ENCODE results near the gene FKBP5.

Gene FKBP5

DNA sequence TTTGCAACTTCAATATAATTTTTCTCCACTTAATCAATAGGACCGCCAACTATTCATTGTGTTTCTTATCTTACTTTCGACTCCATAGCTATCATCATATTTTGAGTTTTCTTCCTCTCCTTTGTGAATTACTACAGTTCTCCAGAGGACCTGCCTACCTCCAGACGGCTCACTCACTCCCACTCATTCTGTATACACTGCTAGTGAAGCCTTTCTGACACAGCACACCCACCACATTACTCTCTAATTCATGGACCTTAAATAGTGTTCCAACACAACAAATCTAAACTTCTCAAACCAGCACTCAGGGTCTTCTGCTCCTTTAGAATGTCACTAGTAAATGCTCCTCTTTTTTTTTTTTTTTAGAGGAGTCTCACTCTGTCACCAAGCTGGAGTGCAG lies 23.8 kb downstream of the FKBP5 start:
- ATAC-seq (replicated peaks; ENCODE audit: extremely low read depth, poor library complexity, severe bottlenecking): no peak
- H3K9me3 Mint-ChIP-seq: no peaks in the 10 kb centered on the region

GRCh38 chr6:35663447-35664235 lies 25.1 kb downstream of the FKBP5 start:
- Mint-ChIP-seq H3K27ac (ENCODE audit: low read depth) (no peak overlapping the region), H3K27me3 (no peaks in the 10 kb centered on the region), H3K4me3 (no peak overlapping the region), H3K36me3 (ENCODE audit: insufficient read depth) (no peaks in the 10 kb centered on the region), H3K9me3 (no peaks in the 10 kb centered on the region), H3K4me1 (peaks cover 6% of the 10 kb centered on the region)
- DNase-seq (ENCODE audit: low spot score in 2 of 2): no peak
- peak; percentile 69 for ATAC-seq (replicated peaks; ENCODE audit: extremely low read depth, poor library complexity, severe bottlenecking)

More for the DNA sequence above, 23.8 kb downstream of the FKBP5 start:
- Mint-ChIP-seq H3K36me3 (ENCODE audit: insufficient read depth) (no peaks in the 10 kb centered on the region), H3K4me3 (no peak overlapping the region), H3K4me1 (peaks cover 17% of the 10 kb centered on the region), H3K27ac (ENCODE audit: low read depth) (no peak overlapping the region), H3K27me3 (no peaks in the 10 kb centered on the region)
- DNase-seq (ENCODE audit: low spot score in 2 of 2): no peak

- Mint-ChIP-seq H3K4me3 (no peak overlapping the region), H3K27me3 (no peaks in the 10 kb centered on the region), H3K27ac (ENCODE audit: low read depth) (no peak overlapping the region), H3K36me3 (ENCODE audit: insufficient read depth) (no peaks in the 10 kb centered on the region), H3K4me1 (peaks cover 2% of the 10 kb centered on the region), H3K9me3 (no peaks in the 10 kb centered on the region)
- ATAC-seq (replicated peaks; ENCODE audit: extremely low read depth, poor library complexity, severe bottlenecking) (no peak), DNase-seq (ENCODE audit: low spot score in 2 of 2) (no peak)
Measured at GRCh38 chr6:35662999-35663398, 25.7 kb downstream of the FKBP5 start.

DNA sequence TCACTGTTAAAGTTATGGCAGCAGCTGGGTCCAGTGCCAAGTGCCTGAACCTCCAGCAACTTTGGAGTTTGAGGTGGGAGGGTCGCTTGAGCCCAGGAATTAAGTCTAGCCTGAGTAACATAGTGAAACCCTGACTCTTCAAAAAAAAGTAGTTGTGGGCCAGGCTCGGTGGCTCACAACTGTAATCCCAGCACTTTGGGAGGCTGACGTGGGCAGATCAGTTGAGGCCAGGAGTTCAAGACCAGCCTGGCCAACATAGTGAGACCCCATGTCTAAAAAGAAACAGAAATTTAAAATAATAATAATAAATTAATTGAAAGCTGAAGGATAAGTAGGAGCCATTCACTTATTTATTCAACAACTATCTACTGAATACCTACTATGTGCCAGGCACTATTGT lies 33.8 kb downstream of the FKBP5 start:
- Mint-ChIP-seq H3K27ac (ENCODE audit: low read depth) (no peak overlapping the region), H3K9me3 (no peaks in the 10 kb centered on the region), H3K4me1 (peaks cover 6% of the 10 kb centered on the region), H3K4me3 (no peak overlapping the region), H3K36me3 (ENCODE audit: insufficient read depth) (peaks cover 2% of the 10 kb centered on the region), H3K27me3 (no peaks in the 10 kb centered on the region)
- ATAC-seq (replicated peaks; ENCODE audit: extremely low read depth, poor library complexity, severe bottlenecking) (no peak), DNase-seq (ENCODE audit: low spot score in 2 of 2) (no peak)

GRCh38 chr6:35651244-35651643 lies 37.5 kb downstream of the FKBP5 start:
- no peak overlapping the region for H3K27ac Mint-ChIP-seq (ENCODE audit: low read depth)
- H3K9me3 Mint-ChIP-seq: no peaks in the 10 kb centered on the region
- DNase-seq (ENCODE audit: low spot score in 2 of 2) (no peak), ATAC-seq (replicated peaks; ENCODE audit: extremely low read depth, poor library complexity, severe bottlenecking) (no peak)
- no peak overlapping the region for H3K4me3 Mint-ChIP-seq
- no peaks in the 10 kb centered on the region for H3K36me3 Mint-ChIP-seq (ENCODE audit: insufficient read depth)
- H3K4me1 Mint-ChIP-seq: peaks cover 26% of the 10 kb centered on the region
- H3K27me3 Mint-ChIP-seq: no peaks in the 10 kb centered on the region

DNA sequence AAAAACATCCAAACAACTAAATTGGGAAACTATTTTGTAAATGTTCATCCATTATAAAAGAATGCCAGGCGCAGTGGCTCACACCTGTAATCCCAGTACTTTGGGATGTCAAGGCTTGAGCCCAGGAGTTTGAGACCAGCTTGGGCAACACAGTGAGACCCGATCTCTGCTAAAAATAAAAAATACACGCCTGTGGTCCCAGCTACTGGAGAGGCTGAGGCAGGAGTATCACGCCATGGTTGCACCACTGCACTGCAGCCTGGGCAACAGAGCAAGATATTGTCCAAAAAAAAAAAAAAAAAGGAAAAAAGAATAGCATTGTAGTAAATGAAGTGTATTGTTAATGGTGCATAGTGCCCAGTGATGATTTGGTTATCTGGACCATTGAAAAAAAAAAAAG lies 38.7 kb downstream of the FKBP5 start:
- peaks cover 31% of the 10 kb centered on the region for H3K4me1 Mint-ChIP-seq
- DNase-seq (ENCODE audit: low spot score in 2 of 2): no peak
- H3K36me3 Mint-ChIP-seq (ENCODE audit: insufficient read depth): peaks cover 2% of the 10 kb centered on the region
- no peak overlapping the region for H3K27ac Mint-ChIP-seq (ENCODE audit: low read depth)
- no peak overlapping the region for H3K4me3 Mint-ChIP-seq
- no peaks in the 10 kb centered on the region for H3K9me3 Mint-ChIP-seq
- H3K27me3 Mint-ChIP-seq: no peaks in the 10 kb centered on the region
- no peak for ATAC-seq (replicated peaks; ENCODE audit: extremely low read depth, poor library complexity, severe bottlenecking)

DNA sequence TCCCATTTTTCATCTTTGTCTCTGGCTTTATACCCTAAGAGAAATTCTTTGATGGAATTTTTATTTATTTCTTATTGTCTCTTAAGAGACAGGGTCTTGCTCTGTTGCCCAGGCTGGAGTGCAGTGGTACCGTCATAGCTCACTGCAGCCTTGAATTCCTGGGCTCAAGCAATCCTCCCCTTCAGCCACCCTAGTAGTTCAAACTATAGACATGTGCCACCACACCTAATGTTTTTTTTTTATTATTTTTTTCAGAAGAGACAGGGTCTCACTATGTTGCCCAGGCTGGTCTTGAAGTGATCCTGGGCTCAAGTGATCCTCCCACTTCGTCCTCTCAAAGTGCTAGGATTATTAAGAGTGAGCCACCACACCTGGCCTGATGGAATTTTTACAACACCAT lies 40.5 kb downstream of the FKBP5 start:
- Mint-ChIP-seq H3K4me1 (peaks cover 41% of the 10 kb centered on the region), H3K27ac (ENCODE audit: low read depth) (no peak overlapping the region), H3K9me3 (no peaks in the 10 kb centered on the region), H3K27me3 (no peaks in the 10 kb centered on the region), H3K36me3 (ENCODE audit: insufficient read depth) (peaks cover 2% of the 10 kb centered on the region), H3K4me3 (no peak overlapping the region)
- no peak for DNase-seq (ENCODE audit: low spot score in 2 of 2)
- ATAC-seq (replicated peaks; ENCODE audit: extremely low read depth, poor library complexity, severe bottlenecking): no peak

GRCh38 chr6:35647400-35647799 lies 41.3 kb downstream of the FKBP5 start:
- H3K36me3 Mint-ChIP-seq (ENCODE audit: insufficient read depth): peaks cover 6% of the 10 kb centered on the region
- H3K4me1 Mint-ChIP-seq: peaks cover 49% of the 10 kb centered on the region
- peak overlapping the region; percentile 49 for H3K27ac Mint-ChIP-seq (ENCODE audit: low read depth)
- no peak overlapping the region for H3K4me3 Mint-ChIP-seq
- DNase-seq (ENCODE audit: low spot score in 2 of 2) (no peak), ATAC-seq (replicated peaks; ENCODE audit: extremely low read depth, poor library complexity, severe bottlenecking) (no peak)
- no peaks in the 10 kb centered on the region for H3K27me3 Mint-ChIP-seq
- no peaks in the 10 kb centered on the region for H3K9me3 Mint-ChIP-seq

DNA sequence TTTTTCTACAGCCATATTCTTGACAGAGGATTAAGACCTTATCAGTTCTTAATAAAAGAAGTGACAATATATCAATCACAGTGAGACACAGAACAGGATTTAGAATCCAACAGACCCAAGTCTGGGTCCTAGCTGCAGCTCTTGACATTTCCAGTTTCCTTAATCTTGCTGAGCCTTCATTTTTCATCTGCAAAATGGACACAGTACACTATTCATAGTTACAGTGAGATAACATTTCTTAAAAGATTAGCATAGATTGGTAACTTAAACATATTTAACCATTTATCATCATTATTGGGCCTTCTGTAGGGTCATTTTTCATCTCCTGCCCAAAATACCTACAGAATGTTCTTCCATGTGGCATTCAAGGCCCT lies 45.6 kb downstream of the FKBP5 start:
- H3K36me3 Mint-ChIP-seq (ENCODE audit: insufficient read depth): peaks cover 20% of the 10 kb centered on the region
- no peaks in the 10 kb centered on the region for H3K9me3 Mint-ChIP-seq
- no peak overlapping the region for H3K4me3 Mint-ChIP-seq
- DNase-seq (ENCODE audit: low spot score in 2 of 2) (no peak), ATAC-seq (replicated peaks; ENCODE audit: extremely low read depth, poor library complexity, severe bottlenecking) (no peak)
- no peaks in the 10 kb centered on the region for H3K27me3 Mint-ChIP-seq
- peak overlapping the region; percentile 44 for H3K27ac Mint-ChIP-seq (ENCODE audit: low read depth)
- peaks cover 43% of the 10 kb centered on the region for H3K4me1 Mint-ChIP-seq

- no peaks in the 10 kb centered on the region for H3K9me3 Mint-ChIP-seq
- peaks cover 40% of the 10 kb centered on the region for H3K4me1 Mint-ChIP-seq
- peak overlapping the region; percentile 44 for H3K27ac Mint-ChIP-seq (ENCODE audit: low read depth)
- ATAC-seq (replicated peaks; ENCODE audit: extremely low read depth, poor library complexity, severe bottlenecking): peak; percentile 54
- H3K36me3 Mint-ChIP-seq (ENCODE audit: insufficient read depth): peaks cover 20% of the 10 kb centered on the region
- DNase-seq (ENCODE audit: low spot score in 2 of 2): no peak
- H3K27me3 Mint-ChIP-seq: no peaks in the 10 kb centered on the region
- H3K4me3 Mint-ChIP-seq: no peak overlapping the region
Measured at GRCh38 chr6:35642471-35643161, 46.1 kb downstream of the FKBP5 start.

DNA sequence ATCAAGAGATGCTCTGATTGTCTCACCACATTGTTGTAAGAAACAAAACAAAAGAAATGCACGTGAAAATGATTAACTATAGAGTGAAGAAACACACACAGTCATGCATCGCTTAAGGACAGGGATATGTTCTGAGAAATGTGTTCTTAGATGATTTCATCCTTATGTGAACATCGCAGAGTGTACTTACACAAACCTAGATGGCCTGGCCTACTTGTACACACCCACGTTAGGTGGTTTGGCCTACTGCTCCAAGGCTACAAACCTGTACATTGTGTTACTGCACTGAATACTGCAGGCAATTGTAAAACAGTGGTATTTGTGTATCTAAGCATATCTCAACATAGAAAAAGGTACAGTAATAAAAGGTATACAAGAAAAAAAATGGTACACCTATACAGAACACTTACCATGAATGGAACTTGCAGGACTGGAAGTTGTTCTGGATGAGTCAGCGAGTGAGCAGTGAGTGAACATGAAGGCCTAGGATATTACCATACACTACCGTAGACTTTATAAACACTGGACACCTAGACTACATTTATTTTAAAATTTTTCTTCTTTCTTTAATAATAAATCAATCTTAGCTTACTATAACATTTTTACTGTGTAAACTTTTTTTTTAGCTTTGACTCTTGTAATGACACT lies 48.6 kb downstream of the FKBP5 start:
- no peak overlapping the region for H3K4me3 Mint-ChIP-seq
- peaks cover 31% of the 10 kb centered on the region for H3K36me3 Mint-ChIP-seq (ENCODE audit: insufficient read depth)
- H3K27me3 Mint-ChIP-seq: no peaks in the 10 kb centered on the region
- no peaks in the 10 kb centered on the region for H3K9me3 Mint-ChIP-seq
- H3K27ac Mint-ChIP-seq (ENCODE audit: low read depth): no peak overlapping the region
- DNase-seq (ENCODE audit: low spot score in 2 of 2): no peak
- peaks cover 25% of the 10 kb centered on the region for H3K4me1 Mint-ChIP-seq
- no peak for ATAC-seq (replicated peaks; ENCODE audit: extremely low read depth, poor library complexity, severe bottlenecking)

DNA sequence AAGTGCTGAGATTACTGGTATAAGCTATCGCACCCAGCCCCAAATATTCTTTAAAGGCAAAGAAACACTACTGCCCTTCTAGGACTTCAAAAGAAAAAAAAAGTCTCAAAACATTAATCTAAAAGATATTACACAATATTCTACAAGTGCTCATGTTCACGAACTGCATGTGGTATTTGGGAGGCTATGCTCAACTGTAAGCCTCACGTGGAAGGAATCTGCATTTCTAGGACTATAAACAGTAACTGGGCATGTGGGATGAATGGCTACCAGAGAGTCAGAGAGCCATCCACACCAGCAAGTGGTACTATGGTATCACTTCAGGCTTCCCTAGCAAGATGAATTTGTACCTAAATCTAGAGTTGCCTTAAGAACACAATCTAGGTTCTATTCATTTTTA lies 50.0 kb downstream of the FKBP5 start:
- no peak overlapping the region for H3K4me3 Mint-ChIP-seq
- H3K27me3 Mint-ChIP-seq: no peaks in the 10 kb centered on the region
- DNase-seq (ENCODE audit: low spot score in 2 of 2) (no peak), ATAC-seq (replicated peaks; ENCODE audit: extremely low read depth, poor library complexity, severe bottlenecking) (no peak)
- peaks cover 18% of the 10 kb centered on the region for H3K4me1 Mint-ChIP-seq
- no peaks in the 10 kb centered on the region for H3K9me3 Mint-ChIP-seq
- peaks cover 40% of the 10 kb centered on the region for H3K36me3 Mint-ChIP-seq (ENCODE audit: insufficient read depth)
- H3K27ac Mint-ChIP-seq (ENCODE audit: low read depth): no peak overlapping the region

DNA sequence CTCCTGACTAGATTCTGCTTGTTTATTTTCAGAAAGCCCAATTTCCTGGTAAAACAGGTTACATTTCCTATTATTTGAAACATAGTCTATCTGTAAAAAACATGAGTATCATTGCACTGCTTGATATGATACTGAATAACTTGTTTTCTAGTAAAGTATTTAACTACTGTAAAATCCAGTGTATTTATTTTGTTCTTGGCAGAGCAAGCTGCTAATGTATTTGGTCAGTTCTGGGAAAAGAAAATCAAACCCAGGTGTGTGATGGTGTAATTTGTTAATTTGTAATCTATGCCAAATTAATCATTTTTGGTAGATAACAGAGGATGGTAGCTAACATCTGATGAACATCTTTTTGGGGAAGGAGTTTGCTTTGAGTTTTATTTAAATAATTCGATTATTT lies 50.8 kb downstream of the FKBP5 start:
- Mint-ChIP-seq H3K27me3 (no peaks in the 10 kb centered on the region), H3K9me3 (no peaks in the 10 kb centered on the region), H3K27ac (ENCODE audit: low read depth) (no peak overlapping the region), H3K4me3 (no peak overlapping the region), H3K36me3 (ENCODE audit: insufficient read depth) (peaks cover 42% of the 10 kb centered on the region), H3K4me1 (peaks cover 11% of the 10 kb centered on the region)
- DNase-seq (ENCODE audit: low spot score in 2 of 2) (no peak), ATAC-seq (replicated peaks; ENCODE audit: extremely low read depth, poor library complexity, severe bottlenecking) (no peak)

Measured in central memory CD8-positive, alpha-beta T cell (primary cell).